HepG2 (cell line): ENCODE results near the gene IL11RA. TPM values are rescaled to one million over a fixed set of nuclear protein-coding genes. Genes with fewer than 3 reads are reported as not detected.

Experiments used
- GZF1 ChIP-seq: sonication (generic); formaldehyde crosslinking; IDR thresholded peaks from 2 replicates; pipeline ENCODE4 v1.5.1; 2020; ENCODE audit warnings: mild to moderate bottlenecking, missing genetic modification reagents
- HHEX ChIP-seq: IDR thresholded peaks from 2 replicates; pipeline ENCODE4 v1.6.1; 2016; ENCODE audit warnings: control low read depth
- HOXA7 ChIP-seq: sonication (generic); formaldehyde crosslinking; IDR thresholded peaks from 2 replicates; pipeline ENCODE4 v1.8.1; 2022; ENCODE audit warnings: mild to moderate bottlenecking, missing genetic modification reagents, moderate library complexity
- HOXD1 ChIP-seq: sonication (generic); formaldehyde crosslinking; IDR thresholded peaks from 2 replicates; pipeline ENCODE4 v1.5.0; 2020; ENCODE audit warnings: missing genetic modification reagents
- IKZF5 ChIP-seq: IDR thresholded peaks from 2 replicates; pipeline ENCODE4 v1.6.1; 2018; ENCODE audit warnings: missing genetic modification reagents, mild to moderate bottlenecking, missing compliant biosample characterization
- IRF2 ChIP-seq: IDR thresholded peaks from 2 replicates; pipeline ENCODE4 v1.6.1; 2018; ENCODE audit warnings: missing genetic modification reagents, missing compliant biosample characterization
- KLF16 ChIP-seq, 2 experiments: sonication (generic) in 1 of 2; formaldehyde crosslinking in 1 of 2; IDR thresholded peaks; 2 replicates each; pipeline versions ENCODE4 v1.6.1 to v1.8.0; 2016 to 2023; ENCODE audit warnings: missing genetic modification reagents in 2 of 2, missing compliant biosample characterization in 1 of 2
- KLF9 ChIP-seq: IDR thresholded peaks from 2 replicates; pipeline ENCODE4 v1.6.1; 2016; ENCODE audit warnings: low read depth
- MIER3 ChIP-seq: IDR thresholded peaks from 2 replicates; pipeline ENCODE4 v1.6.1; 2016; ENCODE audit warnings: missing compliant biosample characterization, borderline replicate concordance
- MIXL1 ChIP-seq: IDR thresholded peaks from 2 replicates; pipeline ENCODE4 v1.6.1; 2016
- MYC ChIP-seq: sonication (generic); formaldehyde crosslinking; IDR thresholded peaks from 2 replicates; pipeline ENCODE4 v1.9.0; 2021; ENCODE audit warnings: missing genetic modification reagents, borderline replicate concordance
- NCOA2 ChIP-seq: sonication (generic); formaldehyde crosslinking; IDR thresholded peaks from 2 replicates; pipeline ENCODE4 v1.8.0; 2022; ENCODE audit warnings: inconsistent platforms
- PHB2 ChIP-seq: fragments of 450-650 bp; IDR thresholded peaks from 2 replicates; pipeline ENCODE4 v1.6.1; 2018; ENCODE audit not compliant: partially characterized antibody
- TARDBP ChIP-seq: sonication (generic); formaldehyde crosslinking; IDR thresholded peaks from 2 replicates; pipeline ENCODE4 v1.8.0; 2022; ENCODE audit warnings: mild to moderate bottlenecking, missing genetic modification reagents
- TCF12 ChIP-seq, 2 experiments: fragments of 450-650 bp in 1 of 2; sonication (generic) in 1 of 2; formaldehyde crosslinking in 1 of 2; IDR thresholded peaks; 2 replicates each; pipeline versions ENCODE4 v1.6.1 to v1.8.0; 2017 to 2022; ENCODE audit warnings: antibody characterized with exemption in 1 of 2, mild to moderate bottlenecking in 1 of 2, missing genetic modification reagents in 1 of 2, moderate library complexity in 1 of 2
- TEAD3 ChIP-seq: optimal IDR thresholded peaks from 2 replicates; pipeline ENCODE3; 2016; ENCODE audit warnings: borderline replicate concordance
- ZBTB43 ChIP-seq: sonication (generic); formaldehyde crosslinking; conservative IDR thresholded peaks from 2 replicates; pipeline ENCODE4 v1.4.0; 2020; ENCODE audit warnings: missing genetic modification reagents
- ZNF274 ChIP-seq: sonication (generic); formaldehyde crosslinking; IDR thresholded peaks from 2 replicates; pipeline ENCODE4 v1.5.1; 2020; ENCODE audit warnings: mild to moderate bottlenecking, missing genetic modification reagents
- ZNF343 ChIP-seq: sonication (generic); formaldehyde crosslinking; IDR thresholded peaks from 2 replicates; pipeline ENCODE4 v1.4.0; 2020; ENCODE audit warnings: mild to moderate bottlenecking, missing genetic modification reagents
- ZNF446 ChIP-seq: sonication (generic); formaldehyde crosslinking; IDR thresholded peaks from 2 replicates; pipeline ENCODE4 v1.5.0; 2020; ENCODE audit warnings: mild to moderate bottlenecking, missing genetic modification reagents
- ZNF552 ChIP-seq: sonication (generic); formaldehyde crosslinking; IDR thresholded peaks from 2 replicates; pipeline ENCODE4 v1.9.0; 2022; ENCODE audit warnings: missing genetic modification reagents, mild to moderate bottlenecking, borderline replicate concordance
- ZNF614 ChIP-seq: IDR thresholded peaks from 2 replicates; pipeline ENCODE4 v1.6.1; 2018; ENCODE audit warnings: missing biosample characterization, missing genetic modification reagents, inconsistent platforms, borderline replicate concordance
- ZSCAN30 ChIP-seq: sonication (generic); formaldehyde crosslinking; IDR thresholded peaks from 2 replicates; pipeline ENCODE4 v1.5.0; 2020; ENCODE audit warnings: mild to moderate bottlenecking, missing genetic modification reagents
- polyA plus RNA-seq, 8 experiments: library from polyadenylated mRNA; depleted of rRNA in 3 of 8; stranded (reverse) in 7 of 8; unstranded in 1 of 8; fragments of >200 nt; fragmentation: Illumina TruSeq in 4 of 8; extraction: Trizol in 4 of 8; gene quantifications; 2 replicates each; pipeline versions ENCODE4 v1.2.1 to v1.2.3, GENCODE V29; 2011 to 2016; ENCODE audit warnings: low read depth in 4 of 8, missing spikeins in 1 of 8, mixed read lengths in 1 of 8; ENCODE audit not compliant: insufficient read depth in 1 of 8
- total RNA-seq, 5 experiments: library from RNA; depleted of rRNA; stranded (reverse); fragments of >200 nt; fragmentation: Illumina TruSeq; extraction: Trizol; gene quantifications; 2 replicates each; pipeline ENCODE4 v1.2.3, GENCODE V29; 2016; ENCODE audit warnings: low read depth in 1 of 5
- TF ChIP-seq, protein P1 (sequence below): sonication (generic); formaldehyde crosslinking; conservative IDR thresholded peaks from 2 replicates; pipeline ENCODE4 v1.4.0; 2020; ENCODE audit warnings: missing genetic modification reagents
- TF ChIP-seq, protein P2 (sequence below): sonication (generic); formaldehyde crosslinking; IDR thresholded peaks from 2 replicates; pipeline ENCODE4 v1.8.0; 2023; ENCODE audit warnings: mild to moderate bottlenecking, missing genetic modification reagents

The IL11RA gene
- total and polyA plus RNA-seq, 2 of the 13 experiments (the other 11 are each of a cell fraction or from before 2014, with no cell fraction given): 2.0 to 4.2 TPM

DNA sequence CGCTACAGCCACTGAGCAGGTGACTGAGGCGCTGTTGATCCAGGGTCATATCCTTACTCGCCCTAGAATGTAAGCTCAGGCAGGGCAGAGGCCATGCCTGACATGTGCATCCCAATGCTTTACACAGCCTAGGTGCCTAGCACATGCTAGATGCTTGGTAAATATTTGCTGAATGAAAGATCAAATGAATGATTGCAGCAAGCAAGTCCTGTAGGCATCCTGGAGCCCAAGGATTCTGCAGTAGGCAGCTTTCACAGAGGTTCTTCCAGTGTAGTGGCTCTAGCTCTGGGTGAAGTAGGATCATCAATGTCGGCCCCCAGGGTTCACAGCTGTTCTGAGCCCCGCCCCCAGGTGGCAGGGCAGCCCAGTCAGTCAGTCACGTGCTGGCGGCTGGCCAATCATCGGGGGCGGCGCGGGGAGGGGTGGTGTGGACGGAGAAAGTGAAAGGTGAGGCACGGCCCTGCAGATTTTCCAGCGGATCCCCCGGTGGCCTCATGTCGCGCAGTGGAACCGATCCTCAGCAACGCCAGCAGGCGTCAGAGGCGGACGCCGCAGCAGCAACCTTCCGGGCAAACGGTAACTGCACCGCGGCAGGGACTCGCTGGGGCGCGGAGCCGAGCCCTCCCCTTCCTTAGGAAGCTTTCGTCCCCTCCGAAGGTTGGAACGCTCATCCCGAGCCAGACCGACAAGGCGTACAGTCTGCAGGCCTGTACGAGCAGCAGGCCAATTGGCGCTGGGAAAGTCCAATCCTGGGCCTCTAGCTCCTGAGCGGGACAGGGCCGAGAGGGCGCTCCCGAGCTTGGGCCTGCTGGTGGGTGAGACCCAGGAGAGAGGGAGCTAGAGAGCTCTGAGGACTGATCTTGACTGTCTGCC, 5.5 kb upstream of the IL11RA start, which contains the start of gene GALT (continued):
- TF ChIP-seq, protein P1, sequence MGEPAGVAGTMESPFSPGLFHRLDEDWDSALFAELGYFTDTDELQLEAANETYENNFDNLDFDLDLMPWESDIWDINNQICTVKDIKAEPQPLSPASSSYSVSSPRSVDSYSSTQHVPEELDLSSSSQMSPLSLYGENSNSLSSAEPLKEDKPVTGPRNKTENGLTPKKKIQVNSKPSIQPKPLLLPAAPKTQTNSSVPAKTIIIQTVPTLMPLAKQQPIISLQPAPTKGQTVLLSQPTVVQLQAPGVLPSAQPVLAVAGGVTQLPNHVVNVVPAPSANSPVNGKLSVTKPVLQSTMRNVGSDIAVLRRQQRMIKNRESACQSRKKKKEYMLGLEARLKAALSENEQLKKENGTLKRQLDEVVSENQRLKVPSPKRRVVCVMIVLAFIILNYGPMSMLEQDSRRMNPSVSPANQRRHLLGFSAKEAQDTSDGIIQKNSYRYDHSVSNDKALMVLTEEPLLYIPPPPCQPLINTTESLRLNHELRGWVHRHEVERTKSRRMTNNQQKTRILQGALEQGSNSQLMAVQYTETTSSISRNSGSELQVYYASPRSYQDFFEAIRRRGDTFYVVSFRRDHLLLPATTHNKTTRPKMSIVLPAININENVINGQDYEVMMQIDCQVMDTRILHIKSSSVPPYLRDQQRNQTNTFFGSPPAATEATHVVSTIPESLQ: no peak
- TF ChIP-seq PHB2 (no peak), IKZF5 (CRISPR knock-in tag) (peak; percentile 71; the same call in 1 of the 2 replicates), TCF12 (IDR thresholded peaks at IDR 0.05) (no peak), TCF12 (CRISPR knock-in tag; IDR thresholded peaks at IDR 0.05) (0 out of 2 replicates have a peak, but pooled peaks have one; percentile 57), HOXA7 (CRISPR knock-in tag) (no peak), NCOA2 (CRISPR knock-in tag) (peak; percentile 16; the same call in 1 of the 2 replicates), MIER3 (no peak), TARDBP (CRISPR knock-in tag) (no peak; the same call in 1 of the 2 replicates), MIXL1 (0 out of 2 replicates have a peak, but pooled peaks have one; percentile 9), ZNF552 (CRISPR knock-in tag) (peak; percentile 87), ZNF446 (CRISPR knock-in tag) (0 out of 2 replicates have a peak, but pooled peaks have one; percentile 68), ZNF274 (CRISPR knock-in tag) (no peak), ZNF343 (CRISPR knock-in tag) (0 out of 2 replicates have a peak, but pooled peaks have one; percentile 29), ZSCAN30 (CRISPR knock-in tag) (0 out of 2 replicates have a peak, but pooled peaks have one; percentile 54), IRF2 (CRISPR knock-in tag) (peak; percentile 57), HHEX (CRISPR knock-in tag) (peak; percentile 9; the same call in 1 of the 2 replicates), ZNF614 (CRISPR knock-in tag) (peak; percentile 82; the same call in 1 of the 2 replicates), HOXD1 (no peak), GZF1 (CRISPR knock-in tag) (0 out of 2 replicates have a peak, but pooled peaks have one; percentile 73), MYC (peak; percentile 72), ZBTB43 (CRISPR knock-in tag) (peak; percentile 51), KLF9 (CRISPR knock-in tag) (0 out of 2 replicates have a peak, but pooled peaks have one; percentile 40), TEAD3 (CRISPR knock-in tag) (peak; percentile 38), KLF16 (CRISPR knock-in tag; IDR thresholded peaks at IDR 0.05) (peak in 1 of 2 experiments; percentile 78; a peak in 2 of 4 replicates)
- TF ChIP-seq, protein P2, sequence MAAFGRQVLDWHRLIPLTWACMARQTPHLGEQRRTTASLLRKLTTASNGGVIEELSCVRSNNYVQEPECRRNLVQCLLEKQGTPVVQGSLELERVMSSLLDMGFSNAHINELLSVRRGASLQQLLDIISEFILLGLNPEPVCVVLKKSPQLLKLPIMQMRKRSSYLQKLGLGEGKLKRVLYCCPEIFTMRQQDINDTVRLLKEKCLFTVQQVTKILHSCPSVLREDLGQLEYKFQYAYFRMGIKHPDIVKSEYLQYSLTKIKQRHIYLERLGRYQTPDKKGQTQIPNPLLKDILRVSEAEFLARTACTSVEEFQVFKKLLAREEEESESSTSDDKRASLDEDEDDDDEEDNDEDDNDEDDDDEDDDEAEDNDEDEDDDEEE (CRISPR knock-in tag): peak; percentile 89; the same call in 1 of the 2 replicates
